ENCODE measurements around the gene LRRC15. TPM values are rescaled to one million over a fixed set of nuclear protein-coding genes. Genes with fewer than 3 reads are reported as not detected.

Gene LRRC15
- total RNA-seq, 1 experiment from 2014 or later = not detected

DNA sequence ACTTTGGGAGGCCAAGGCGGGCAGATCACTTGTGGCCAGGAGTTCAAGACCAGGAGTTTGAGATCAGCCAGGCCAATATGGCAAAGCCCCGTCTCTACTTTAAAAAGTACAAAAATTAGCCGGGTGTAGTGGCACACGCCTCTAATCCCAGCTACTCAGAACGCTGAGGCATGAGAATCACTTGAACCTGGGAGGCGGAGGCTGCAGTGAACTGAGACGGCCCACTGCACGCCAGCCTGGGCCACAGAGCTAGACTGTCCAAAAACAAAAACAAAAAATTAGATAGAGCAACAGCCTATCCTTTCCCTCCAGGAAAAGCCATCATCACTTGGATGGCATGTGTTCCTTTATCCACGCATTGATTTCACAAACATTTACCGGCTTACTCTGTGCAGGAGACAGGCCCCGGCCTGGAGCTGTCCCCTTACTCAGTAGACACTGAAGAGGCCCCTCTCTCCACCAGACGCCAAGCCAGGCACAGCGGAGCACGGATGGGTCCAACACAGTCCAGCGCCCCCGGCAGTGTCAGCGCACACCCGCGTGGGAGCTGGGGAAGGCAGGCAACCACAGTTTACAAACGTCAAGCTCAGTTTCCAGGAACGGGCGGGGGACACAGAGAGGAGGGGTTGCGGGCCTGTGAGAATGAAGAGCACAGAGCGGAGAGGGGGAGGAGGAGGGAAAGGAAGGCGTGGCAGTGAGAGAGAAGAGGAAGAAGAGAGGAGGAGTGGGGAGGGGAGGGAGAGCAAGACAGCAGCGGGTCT, 26.4 kb upstream of the LRRC15 start:
- peaks cover 7% of the 10 kb centered on the region for H3K27me3 Mint-ChIP-seq (ENCODE audit: insufficient read depth, unreplicated experiment)

DNA sequence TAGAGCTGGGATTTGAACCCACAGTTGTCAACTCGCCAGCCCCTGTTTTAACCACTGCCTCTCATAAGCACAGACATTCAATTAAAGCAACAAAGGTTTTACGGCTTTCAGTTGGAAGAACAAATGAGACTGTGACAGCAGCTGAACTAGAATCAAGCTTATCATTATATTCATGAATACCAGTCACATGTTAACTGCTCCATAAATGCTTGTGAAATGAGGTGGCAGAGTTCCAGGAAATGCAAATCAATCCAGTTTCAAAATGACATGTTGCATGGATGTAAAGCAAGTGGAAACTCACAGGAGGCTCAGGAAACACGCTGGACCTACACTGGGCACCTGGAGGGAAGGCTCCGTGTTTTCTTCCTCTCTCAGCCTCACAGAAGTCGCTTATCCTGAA, 25.7 kb upstream of the LRRC15 start:
- CTCF ChIA-PET = interaction anchor here (1.1 to 3.3 kb wide), 4 partner anchors 9 to 61 kb away, joined by 5 to 16 read pairs (median 6); no protein-coding TSS in a partner anchor
- TF ChIP-seq, protein P1, sequence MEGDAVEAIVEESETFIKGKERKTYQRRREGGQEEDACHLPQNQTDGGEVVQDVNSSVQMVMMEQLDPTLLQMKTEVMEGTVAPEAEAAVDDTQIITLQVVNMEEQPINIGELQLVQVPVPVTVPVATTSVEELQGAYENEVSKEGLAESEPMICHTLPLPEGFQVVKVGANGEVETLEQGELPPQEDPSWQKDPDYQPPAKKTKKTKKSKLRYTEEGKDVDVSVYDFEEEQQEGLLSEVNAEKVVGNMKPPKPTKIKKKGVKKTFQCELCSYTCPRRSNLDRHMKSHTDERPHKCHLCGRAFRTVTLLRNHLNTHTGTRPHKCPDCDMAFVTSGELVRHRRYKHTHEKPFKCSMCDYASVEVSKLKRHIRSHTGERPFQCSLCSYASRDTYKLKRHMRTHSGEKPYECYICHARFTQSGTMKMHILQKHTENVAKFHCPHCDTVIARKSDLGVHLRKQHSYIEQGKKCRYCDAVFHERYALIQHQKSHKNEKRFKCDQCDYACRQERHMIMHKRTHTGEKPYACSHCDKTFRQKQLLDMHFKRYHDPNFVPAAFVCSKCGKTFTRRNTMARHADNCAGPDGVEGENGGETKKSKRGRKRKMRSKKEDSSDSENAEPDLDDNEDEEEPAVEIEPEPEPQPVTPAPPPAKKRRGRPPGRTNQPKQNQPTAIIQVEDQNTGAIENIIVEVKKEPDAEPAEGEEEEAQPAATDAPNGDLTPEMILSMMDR (IDR thresholded peaks at IDR 0.05; ENCODE audit: unreplicated experiment) = no peak
- H3K9me3 Mint-ChIP-seq (ENCODE audit: unreplicated experiment) = peaks cover 15% of the 10 kb centered on the region
- intact Hi-C loops (cut with micrococcal nuclease) = no loop called here
- no TSS peak for BruUV-seq (replicated peaks)
- peaks cover 14% of the 10 kb centered on the region for H3K27me3 Mint-ChIP-seq (ENCODE audit: insufficient read depth, unreplicated experiment)
- POLR2A ChIA-PET = interaction anchor here (0.6 to 1.3 kb wide), 5 partner anchors 9 to 770 kb away, joined by 3 to 4 read pairs (median 3); no protein-coding TSS in a partner anchor
- H3K4me1 Mint-ChIP-seq (ENCODE audit: insufficient read depth, unreplicated experiment) = no peaks in the 10 kb centered on the region
- H3K4me3 Mint-ChIP-seq (ENCODE audit: unreplicated experiment) = no peak overlapping the region
- DNase-seq (ENCODE audit: unreplicated experiment) = peak; percentile 43
- no peak overlapping the region for H3K27ac Mint-ChIP-seq (ENCODE audit: low read depth, unreplicated experiment)
- H3K36me3 Mint-ChIP-seq (ENCODE audit: insufficient read depth, unreplicated experiment) = peaks cover 4% of the 10 kb centered on the region

More for the DNA sequence above, 26.4 kb upstream of the LRRC15 start:
- ChIA-PET POLR2A (interaction anchor here (1.0 to 1.3 kb wide), 5 partner anchors 8 to 255 kb away, joined by 3 to 4 read pairs (median 3); no protein-coding TSS in a partner anchor), CTCF (interaction anchor here (0.6 to 3.3 kb wide), 5 partner anchors 8 to 1336 kb away, joined by 3 to 16 read pairs (median 6); no protein-coding TSS in a partner anchor)
- DNase-seq (ENCODE audit: unreplicated experiment) = no peak
- Mint-ChIP-seq H3K36me3 (ENCODE audit: insufficient read depth, unreplicated experiment) (peaks cover 6% of the 10 kb centered on the region), H3K9me3 (ENCODE audit: unreplicated experiment) (peaks cover 7% of the 10 kb centered on the region), H3K4me1 (ENCODE audit: insufficient read depth, unreplicated experiment) (no peaks in the 10 kb centered on the region), H3K4me3 (ENCODE audit: unreplicated experiment) (no peak overlapping the region), H3K27ac (ENCODE audit: low read depth, unreplicated experiment) (no peak overlapping the region)
- BruUV-seq (replicated peaks) = no TSS peak
- TF ChIP-seq, protein P1 (IDR thresholded peaks at IDR 0.05; ENCODE audit: unreplicated experiment) = no peak
- intact Hi-C loops (cut with micrococcal nuclease) = no loop called here

DNA sequence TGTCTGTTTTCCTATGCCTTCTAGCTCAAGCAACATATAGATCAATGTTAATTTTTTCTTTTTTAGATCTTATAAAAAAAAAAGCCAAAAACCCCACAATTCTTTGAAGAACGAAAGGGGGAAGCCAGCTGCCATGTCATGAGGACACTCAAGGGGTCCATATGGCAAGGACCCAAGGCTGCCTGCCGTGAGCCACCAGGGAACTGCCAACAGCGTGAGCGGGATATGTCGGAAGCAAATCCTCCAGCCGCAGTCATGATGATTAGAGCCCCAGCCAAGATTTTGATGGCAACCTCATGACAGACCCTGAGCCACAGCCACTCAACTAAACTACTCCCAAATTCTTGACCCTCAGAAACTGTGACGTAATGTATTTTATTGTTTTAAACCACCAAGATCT, 23.0 kb upstream of the LRRC15 start:
- H3K4me1 Mint-ChIP-seq (ENCODE audit: insufficient read depth, unreplicated experiment) = no peaks in the 10 kb centered on the region
- no TSS peak for BruUV-seq (replicated peaks)
- no peak overlapping the region for H3K4me3 Mint-ChIP-seq (ENCODE audit: unreplicated experiment)
- TF ChIP-seq, protein P1 (IDR thresholded peaks at IDR 0.05; ENCODE audit: unreplicated experiment) = no peak
- no peaks in the 10 kb centered on the region for H3K36me3 Mint-ChIP-seq (ENCODE audit: insufficient read depth, unreplicated experiment)
- POLR2A ChIA-PET = interaction anchor here (0.7 kb wide), 1 partner anchor 40 kb away, joined by 3 read pairs; no protein-coding TSS in a partner anchor
- peaks cover 20% of the 10 kb centered on the region for H3K9me3 Mint-ChIP-seq (ENCODE audit: unreplicated experiment)
- CTCF ChIA-PET = interaction anchor here (3.1 kb wide), 1 partner anchor 12 kb away, joined by 16 read pairs; no protein-coding TSS in a partner anchor
- H3K27ac Mint-ChIP-seq (ENCODE audit: low read depth, unreplicated experiment) = no peak overlapping the region
- DNase-seq (ENCODE audit: unreplicated experiment) = no peak
- H3K27me3 Mint-ChIP-seq (ENCODE audit: insufficient read depth, unreplicated experiment) = peaks cover 24% of the 10 kb centered on the region
- intact Hi-C loops (cut with micrococcal nuclease) = no loop called here

DNA sequence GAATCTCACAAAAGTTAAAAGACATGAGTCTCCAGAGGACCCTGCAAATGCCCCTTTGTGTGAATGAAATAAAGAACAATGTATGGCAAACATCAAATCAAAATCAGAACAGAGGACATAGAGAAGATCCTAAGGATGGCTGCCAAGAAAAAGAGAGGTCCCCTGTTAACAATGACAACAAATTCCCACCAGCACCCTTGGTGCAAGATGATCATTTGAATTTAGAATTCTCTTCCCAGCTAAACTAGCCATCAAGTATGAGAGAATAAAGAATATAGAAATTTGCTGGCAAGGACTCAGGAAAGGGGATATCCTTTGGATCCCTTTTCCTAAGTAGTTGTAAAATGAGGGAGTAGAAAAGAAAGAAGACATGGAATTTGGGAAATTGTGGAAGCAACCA, 21.3 kb upstream of the LRRC15 start:
- DNase-seq (ENCODE audit: unreplicated experiment) = no peak
- no peaks in the 10 kb centered on the region for H3K36me3 Mint-ChIP-seq (ENCODE audit: insufficient read depth, unreplicated experiment)
- ChIA-PET CTCF (interaction anchor here (1.0 to 3.1 kb wide), 2 partner anchors 14 to 47 kb away, joined by 4 to 16 read pairs; no protein-coding TSS in a partner anchor), POLR2A (interaction anchor here (0.7 kb wide), 1 partner anchor 252 kb away, joined by 3 read pairs; no protein-coding TSS in a partner anchor)
- intact Hi-C loops (cut with micrococcal nuclease) = no loop called here
- TF ChIP-seq, protein P1 (IDR thresholded peaks at IDR 0.05; ENCODE audit: unreplicated experiment) = no peak
- peaks cover 24% of the 10 kb centered on the region for H3K27me3 Mint-ChIP-seq (ENCODE audit: insufficient read depth, unreplicated experiment)
- H3K9me3 Mint-ChIP-seq (ENCODE audit: unreplicated experiment) = peaks cover 20% of the 10 kb centered on the region
- no TSS peak for BruUV-seq (replicated peaks)
- no peak overlapping the region for H3K27ac Mint-ChIP-seq (ENCODE audit: low read depth, unreplicated experiment)
- H3K4me1 Mint-ChIP-seq (ENCODE audit: insufficient read depth, unreplicated experiment) = no peaks in the 10 kb centered on the region
- H3K4me3 Mint-ChIP-seq (ENCODE audit: unreplicated experiment) = no peak overlapping the region

All from MCF 10A (cell line).